Esophagus muscularis mucosa (tissue), 4 donors: ENCODE measurements around the gene RBMS1. TPM values are rescaled to one million over a fixed set of nuclear protein-coding genes. Genes with fewer than 3 reads are reported as not detected.

Experiments used
- DNase-seq: peaks from one replicate; pipeline ENCODE4 v3.0.0-alpha.2; 2017; ENCODE audit errors: extremely low spot score
- H3K27ac ChIP-seq, 4 donors: fragments of 200-600 bp; sonication (generic); replicated peaks in 1 of 4; 1 replicate in 3 of 4; 2 replicates in 1 of 4; pipeline ENCODE4 v1.5.1; 2016 to 2019; ENCODE audit warnings: mild to moderate bottlenecking in 1 of 4
- H3K27me3 ChIP-seq, 4 donors: fragments of 200-600 bp; sonication (generic); one replicate each; pipeline versions ENCODE4 v1.5.1 to v1.6.0; 2016 to 2019
- H3K36me3 ChIP-seq, 4 donors: fragments of 200-600 bp; sonication (generic); one replicate each; pipeline ENCODE4 v1.5.1; 2016 to 2019
- H3K4me1 ChIP-seq, 4 donors: fragments of 200-600 bp; sonication (generic); one replicate each; pipeline ENCODE4 v1.5.1; 2016 to 2019
- H3K4me3 ChIP-seq, 4 donors: fragments of 200-600 bp; sonication (generic); 1 replicate in 2 of 4; 2 replicates in 2 of 4; pipeline ENCODE4 v1.5.1; 2016 to 2019; ENCODE audit warnings: mild to moderate bottlenecking in 4 of 4, moderate library complexity in 1 of 4
- H3K9me3 ChIP-seq, 4 donors: fragments of 200-600 bp; sonication (generic); 1 replicate in 3 of 4; 2 replicates in 1 of 4; pipeline ENCODE4 v1.5.1; 2016 to 2019
- CTCF ChIP-seq, 3 experiments: fragments of 200-600 bp in 2 of 3; fragments of 450-650 bp in 1 of 3; sonication (generic) in 2 of 3; IDR thresholded peaks; one replicate each; pipeline ENCODE4 v1.5.1; 2017 to 2019; ENCODE audit warnings: antibody characterized with exemption in 3 of 3, mild to moderate bottlenecking in 2 of 3, moderate library complexity in 1 of 3
- EP300 ChIP-seq: sonication (generic); formaldehyde crosslinking; IDR thresholded peaks from one replicate; pipeline ENCODE4 v1.6.1; 2017; ENCODE audit warnings: antibody characterized with exemption
- POLR2A ChIP-seq: fragments of 450-650 bp; IDR thresholded peaks from one replicate; pipeline ENCODE4 v1.6.1; 2017; ENCODE audit warnings: antibody characterized with exemption, moderate library complexity, mild to moderate bottlenecking, low read depth
- POLR2AphosphoS5 ChIP-seq, 2 donors: sonication (generic); formaldehyde crosslinking; IDR thresholded peaks; one replicate each; pipeline ENCODE4 v1.6.1; 2017; ENCODE audit warnings: antibody characterized with exemption in 2 of 2
- WGBS: methylation state at CpG from one replicate; pipeline ENCODE4 v1.1.5; 2018; 5-methylcytosine and 5-hydroxymethylcytosine counted together
- intact Hi-C: fragments of 100-400 bp; cut with DNase I; formaldehyde crosslinking; loops from one replicate; pipeline ENCODE4 v1.15.1; 2023
- total RNA-seq, 4 donors: library from RNA; depleted of rRNA; stranded (reverse); fragments of >200 nt; gene quantifications; one replicate each; pipeline versions ENCODE4 v1.1.0 to v1.2.1, GENCODE V29; 2016

Gene RBMS1
- total RNA-seq, 4 donors from 2014 or later: 86.8 to 116 (median 93.1) TPM

DNA sequence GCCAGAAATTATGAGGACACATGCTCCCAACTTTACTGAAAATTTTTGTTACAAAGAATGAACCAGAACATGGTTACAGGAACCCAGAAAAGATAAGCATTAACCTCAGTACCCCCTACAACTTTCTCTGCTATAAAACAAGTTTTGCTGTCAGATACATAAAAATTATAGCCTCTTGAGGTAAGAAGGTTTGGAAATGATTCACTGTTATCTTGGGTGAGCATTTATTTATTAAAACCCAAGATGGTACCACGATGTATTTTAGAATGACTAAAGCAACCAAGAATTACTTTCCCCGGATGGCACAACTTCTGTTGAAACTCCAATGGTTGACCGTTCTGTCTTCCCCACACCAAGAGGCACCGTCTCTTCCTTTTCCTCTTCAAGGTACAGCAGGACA is 72.9 kb downstream of the RBMS1 start:
- Histone ChIP-seq H3K27me3 (no peaks in the 10 kb centered on the region), H3K36me3 (no peaks in the 10 kb centered on the region), H3K27ac (peak overlapping the region in 3 of 4 donors; percentile 28 to 54 (median 33)), H3K4me1 (peaks cover 32 to 71% (median 53%) of the 10 kb centered on the region in 4 donors), H3K9me3 (no peaks in the 10 kb centered on the region), H3K4me3 (no peak overlapping the region)
- no peak for DNase-seq
- 98% methylated on average over 4 of the region's 4 CpGs for WGBS
- TF ChIP-seq EP300: no peak
- no peak for TF ChIP-seq CTCF (IDR thresholded peaks at IDR 0.05)
- no peak for TF ChIP-seq POLR2A
- TF ChIP-seq POLR2AphosphoS5 (IDR thresholded peaks at IDR 0.05): no peak
- intact Hi-C loops: no loop called here

- H3K9me3 ChIP-seq: no peaks in the 10 kb centered on the region
- no peaks in the 10 kb centered on the region for H3K27me3 ChIP-seq
- TF ChIP-seq EP300: no peak
- peak in 1 of 2 donors; percentile 16 for TF ChIP-seq POLR2AphosphoS5 (IDR thresholded peaks at IDR 0.05)
- no peak for DNase-seq
- H3K4me3 ChIP-seq: no peak overlapping the region
- no peaks in the 10 kb centered on the region for H3K36me3 ChIP-seq
- intact Hi-C loops: no loop called here
- 50% methylated on average over 3 of the region's 3 CpGs for WGBS
- peak overlapping the region; percentile 28 to 54 (median 34) for H3K27ac ChIP-seq
- H3K4me1 ChIP-seq: peaks cover 29 to 64% (median 46%) of the 10 kb centered on the region in 4 donors
These were observed 73.7 kb downstream of the RBMS1 start for GRCh38 chr2:160419776-160420505.

- intact Hi-C loops: no loop called here
- no peaks in the 10 kb centered on the region for H3K27me3 ChIP-seq
- WGBS: 64% methylated on average over 1 of the region's 1 CpG
These were observed 74.8 kb downstream of the RBMS1 start for GRCh38 chr2:160418853-160419252.

DNA sequence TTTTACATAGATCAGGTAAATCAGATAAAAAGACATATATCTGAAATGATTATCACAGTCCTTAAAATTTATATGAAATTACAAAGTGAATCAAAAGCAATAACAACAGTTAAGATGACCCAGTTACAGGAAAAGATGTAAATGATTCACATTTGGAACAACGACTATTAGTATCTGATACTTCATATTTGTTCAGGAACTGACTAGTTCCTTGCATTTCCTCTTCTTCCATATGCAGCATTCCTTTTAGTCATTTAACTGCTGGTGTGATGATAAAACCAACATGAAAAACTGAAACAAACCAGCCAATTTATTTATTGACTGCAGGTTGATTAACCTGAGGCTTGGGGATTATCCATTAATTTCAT is 75.2 kb downstream of the RBMS1 start:
- Histone ChIP-seq H3K27ac (no peak overlapping the region), H3K27me3 (no peaks in the 10 kb centered on the region), H3K4me3 (no peak overlapping the region), H3K4me1 (peaks cover 29 to 55% (median 39%) of the 10 kb centered on the region in 4 donors), H3K9me3 (no peaks in the 10 kb centered on the region), H3K36me3 (no peaks in the 10 kb centered on the region)
- no peak for TF ChIP-seq POLR2A
- no peak for TF ChIP-seq CTCF (IDR thresholded peaks at IDR 0.05)
- TF ChIP-seq EP300: no peak
- no peak for TF ChIP-seq POLR2AphosphoS5 (IDR thresholded peaks at IDR 0.05)
- 40% methylated on average over 1 of the region's 1 CpG for WGBS
- no peak for DNase-seq
- intact Hi-C loops: no loop called here

More at GRCh38 chr2:160418853-160419252, 74.8 kb downstream of the RBMS1 start:
- TF ChIP-seq POLR2A: no peak
- TF ChIP-seq CTCF (IDR thresholded peaks at IDR 0.05): no peak
- no peak for TF ChIP-seq EP300
- no peak for TF ChIP-seq POLR2AphosphoS5 (IDR thresholded peaks at IDR 0.05)
- H3K9me3 ChIP-seq: no peaks in the 10 kb centered on the region
- no peak overlapping the region for H3K4me3 ChIP-seq
- peaks cover 29 to 58% (median 41%) of the 10 kb centered on the region in 4 donors for H3K4me1 ChIP-seq
- no peak overlapping the region for H3K27ac ChIP-seq
- DNase-seq: no peak
- no peaks in the 10 kb centered on the region for H3K36me3 ChIP-seq

DNA sequence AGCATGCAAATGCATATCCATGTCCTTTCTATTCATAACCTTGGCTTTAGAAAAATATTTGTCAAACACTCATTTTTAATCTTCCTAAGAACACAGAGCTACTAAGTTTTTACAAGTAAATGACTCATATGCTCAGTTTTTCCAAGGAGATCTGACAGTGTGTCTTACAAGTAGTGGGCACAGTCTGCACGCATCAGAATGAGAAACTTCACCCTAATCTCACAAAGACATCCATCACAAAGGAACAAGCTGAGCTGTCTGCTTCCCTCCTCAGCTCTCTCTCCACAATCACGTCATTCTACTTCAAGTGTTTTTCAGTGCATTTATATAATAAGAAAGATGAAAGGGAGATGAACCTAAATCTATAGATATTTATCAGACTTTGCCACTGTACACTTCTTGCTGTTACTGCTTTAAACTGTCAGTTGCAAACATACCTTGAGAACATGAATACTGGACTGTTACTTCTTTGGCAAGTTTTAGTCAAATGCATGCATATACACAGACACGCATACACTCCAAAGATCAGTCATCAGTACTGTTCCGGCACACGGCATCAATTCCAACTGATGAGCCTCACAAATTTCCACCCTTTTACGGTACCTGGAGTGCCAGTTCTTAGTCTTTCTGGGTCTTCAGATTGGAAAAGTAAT is 75.7 kb downstream of the RBMS1 start:
- 55% methylated on average over 6 of the region's 6 CpGs for WGBS
- DNase-seq: no peak
- intact Hi-C loops: no loop called here

More for the DNA sequence above, 75.7 kb downstream of the RBMS1 start:
- no peaks in the 10 kb centered on the region for H3K27me3 ChIP-seq
- peaks cover 29 to 50% (median 37%) of the 10 kb centered on the region in 4 donors for H3K4me1 ChIP-seq
- H3K27ac ChIP-seq: peak overlapping the region in 1 of 4 donors; percentile 32
- H3K9me3 ChIP-seq: no peaks in the 10 kb centered on the region
- no peaks in the 10 kb centered on the region for H3K36me3 ChIP-seq
- no peak overlapping the region for H3K4me3 ChIP-seq
- TF ChIP-seq POLR2A: no peak
- no peak for TF ChIP-seq CTCF (IDR thresholded peaks at IDR 0.05)
- no peak for TF ChIP-seq POLR2AphosphoS5 (IDR thresholded peaks at IDR 0.05)
- no peak for TF ChIP-seq EP300
